HG02623 (cell line): ENCODE data around the gene TTC16.

Source experiments
- ATAC-seq: cut with Tn5 transposase; IDR thresholded peaks from one replicate; pipeline ENCODE4 v1.9.1; 2021; ENCODE audit warnings: moderate library complexity; ENCODE audit not compliant: unreplicated experiment

Gene TTC16

GRCh38 chr9:127698386-127698785 lies 17.5 kb upstream of the TTC16 start:
- no peak for ATAC-seq

GRCh38 chr9:127698985-127699670 lies 16.8 kb upstream of the TTC16 start:
- ATAC-seq: peak; percentile 78

- no peak for ATAC-seq
These were observed 15.7 kb upstream of the TTC16 start for GRCh38 chr9:127700140-127700539.

DNA sequence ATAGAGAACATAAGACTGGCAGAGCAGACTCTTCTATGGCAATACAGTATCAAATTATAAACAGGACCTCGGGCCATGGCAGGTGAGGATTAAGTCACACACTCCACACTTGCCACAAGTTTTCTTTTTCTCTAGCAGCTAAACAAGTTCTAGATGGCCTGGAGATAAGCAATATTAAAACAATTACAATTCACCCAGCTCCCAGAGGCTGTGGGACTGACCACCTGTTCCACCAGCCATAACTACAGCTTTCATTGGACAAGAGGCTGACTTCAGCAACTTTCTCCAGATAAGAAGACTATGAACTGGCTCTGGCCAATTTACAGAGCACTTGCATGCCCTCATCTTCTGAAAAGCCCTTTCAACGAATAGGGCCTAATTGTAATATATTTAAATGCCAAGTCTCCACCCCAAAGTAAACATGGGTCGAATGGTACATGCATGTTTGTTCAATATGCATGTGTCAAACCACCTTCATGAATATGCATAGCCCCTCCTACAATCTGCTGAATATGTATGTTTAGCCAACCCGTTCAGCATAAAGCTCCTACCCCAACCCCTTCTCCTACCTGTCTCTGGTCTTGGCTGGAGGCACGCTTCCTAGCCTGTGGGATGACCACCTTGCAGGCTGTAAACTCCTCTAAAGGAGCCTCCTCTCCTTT lies 15.2 kb upstream of the TTC16 start:
- ATAC-seq: no peak

DNA sequence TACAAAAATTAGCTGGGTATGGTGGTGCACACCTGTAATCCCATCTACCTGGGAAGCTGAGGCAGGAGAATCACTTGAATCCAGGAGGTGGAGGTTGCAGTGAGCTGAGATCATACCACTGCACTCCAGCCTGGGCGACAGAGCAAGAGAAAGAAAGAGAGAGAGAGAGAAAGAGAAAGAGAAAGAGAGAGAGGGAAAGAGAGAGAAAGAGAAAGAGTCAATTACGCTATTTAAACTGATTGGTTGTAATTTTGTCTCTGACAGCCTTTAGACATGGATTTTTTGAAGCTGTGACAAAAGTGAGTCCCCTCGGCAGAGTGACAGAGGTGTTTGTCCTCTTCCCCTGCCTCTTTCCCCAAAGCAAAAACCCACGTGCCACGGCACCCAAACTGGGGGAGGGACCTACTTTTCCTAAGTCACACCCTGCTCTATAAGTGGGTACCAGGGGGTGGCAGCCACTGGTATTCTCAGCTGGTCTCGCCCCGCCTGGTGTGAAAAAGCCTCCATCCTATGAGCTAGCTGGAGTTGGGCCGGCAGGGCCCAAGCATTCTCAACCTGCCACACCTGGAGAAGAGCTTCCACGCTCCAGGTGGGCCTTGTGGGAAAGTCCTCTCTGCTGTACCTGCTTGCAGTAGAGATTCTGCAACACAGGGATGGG lies 12.5 kb upstream of the TTC16 start:
- ATAC-seq: no peak

DNA sequence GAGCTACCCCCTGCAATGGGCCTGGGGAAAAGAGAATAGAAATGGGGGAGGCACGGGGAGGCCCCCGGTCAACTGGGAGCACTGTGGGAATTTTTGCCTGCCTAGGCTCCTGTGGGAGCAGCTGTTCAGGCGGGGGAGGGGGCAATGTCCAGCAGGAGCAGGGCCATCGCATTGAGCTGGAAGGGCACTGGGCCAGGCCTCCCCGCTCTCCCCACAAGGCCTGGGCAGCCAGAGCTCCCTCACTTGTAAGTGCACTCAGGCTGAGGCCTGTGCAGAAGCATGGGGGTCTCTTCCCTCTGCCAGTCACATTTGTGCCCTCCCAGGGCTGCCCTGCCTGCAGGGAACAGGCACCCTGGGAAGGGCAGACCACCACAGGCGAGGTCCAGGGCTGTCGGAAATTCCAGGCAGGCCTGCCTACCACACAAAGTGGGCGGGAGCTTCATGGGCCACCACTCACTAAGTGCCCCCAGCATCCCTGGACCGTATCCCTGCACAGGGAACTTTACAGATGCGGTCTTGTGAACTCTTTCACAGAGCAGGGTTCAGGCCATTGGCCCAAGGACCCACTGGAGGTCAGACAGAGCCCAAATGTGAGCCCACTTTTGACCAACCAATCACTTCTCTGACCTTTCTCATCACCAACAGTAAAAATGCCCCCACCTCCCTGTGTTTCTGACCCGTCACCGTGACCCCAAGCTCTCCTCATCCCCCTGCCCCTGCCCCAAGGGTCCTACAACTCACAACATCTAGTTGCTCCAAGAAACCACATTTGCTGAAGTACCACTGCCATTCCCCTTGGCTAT lies 10.1 kb upstream of the TTC16 start:
- no peak for ATAC-seq

DNA sequence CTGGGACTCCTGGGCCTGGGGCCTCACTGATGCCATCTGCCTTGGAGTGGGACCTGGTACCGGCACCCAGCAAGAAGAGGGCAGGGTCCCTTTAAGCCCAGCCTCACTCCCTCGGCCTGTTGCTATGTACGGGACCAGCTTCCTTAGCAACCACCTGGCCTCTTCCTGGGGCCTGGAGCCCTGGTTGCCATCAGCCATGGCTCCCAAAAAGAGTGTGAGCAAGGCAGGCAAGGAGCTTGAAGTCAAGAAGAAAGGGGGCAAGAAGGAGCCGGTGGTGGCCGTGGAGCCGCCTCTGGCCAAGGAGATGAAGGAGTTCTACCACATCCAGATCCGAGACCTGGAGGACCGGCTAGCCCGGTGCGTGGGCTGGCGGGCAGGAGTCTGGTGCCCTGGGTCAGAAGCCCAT lies 9.0 kb upstream of the TTC16 start, which contains the start of gene CFAP157:
CFAP157 (plus strand) TSS at position 153 of the 406 bp plus-strand sequence; CDS start at position 197, 44 bp downstream.
- no peak for ATAC-seq

DNA sequence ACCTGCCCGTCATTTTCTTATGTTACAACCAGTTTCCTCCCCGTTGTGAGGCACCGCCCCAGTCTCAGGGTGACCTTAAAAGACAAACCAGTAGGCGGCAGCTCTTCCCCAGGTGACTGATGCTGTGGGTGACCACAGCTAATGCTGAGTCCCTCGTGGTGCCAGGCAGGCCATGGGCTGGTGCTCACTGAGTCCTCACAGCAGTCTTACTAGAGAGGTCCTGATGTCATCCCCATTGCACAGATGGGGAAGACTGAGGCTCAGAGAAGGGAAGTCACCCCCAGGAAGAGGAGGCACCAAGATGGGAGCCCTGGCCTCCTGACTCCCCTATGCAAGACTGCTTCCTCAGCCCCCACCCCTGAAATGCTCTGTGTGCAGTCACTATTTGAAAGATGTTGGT lies 8.1 kb upstream of the TTC16 start:
- ATAC-seq: no peak

GRCh38 chr9:127708952-127709587 lies 6.8 kb upstream of the TTC16 start:
- no peak for ATAC-seq

- no peak for ATAC-seq
These were observed 5.6 kb upstream of the TTC16 start for GRCh38 chr9:127710204-127710783.

- no peak for ATAC-seq
These were observed 4.6 kb upstream of the TTC16 start for GRCh38 chr9:127711226-127711701.

DNA sequence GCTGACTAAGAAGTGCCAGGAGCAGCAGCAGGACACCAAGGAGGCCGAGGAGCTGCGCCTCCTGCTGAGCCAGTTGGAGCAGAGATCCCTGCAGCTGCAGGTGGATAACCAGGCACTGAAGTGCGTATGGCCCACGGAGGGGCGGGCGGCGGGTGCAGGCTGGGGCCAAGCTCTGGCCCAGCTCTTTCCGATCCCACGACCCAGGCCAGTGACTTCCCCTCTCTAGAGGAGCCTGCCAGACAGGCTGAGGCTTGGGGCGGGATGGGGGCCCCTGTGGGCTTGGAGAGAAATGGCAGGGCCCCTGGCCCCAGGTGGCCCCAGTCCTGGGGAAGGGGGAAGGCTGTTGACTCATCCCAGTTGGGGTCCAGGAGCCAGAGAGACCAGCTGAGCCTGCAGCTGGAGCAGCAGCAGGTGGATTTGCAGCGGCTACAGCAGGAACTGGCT lies 4.0 kb upstream of the TTC16 start:
- no peak for ATAC-seq

DNA sequence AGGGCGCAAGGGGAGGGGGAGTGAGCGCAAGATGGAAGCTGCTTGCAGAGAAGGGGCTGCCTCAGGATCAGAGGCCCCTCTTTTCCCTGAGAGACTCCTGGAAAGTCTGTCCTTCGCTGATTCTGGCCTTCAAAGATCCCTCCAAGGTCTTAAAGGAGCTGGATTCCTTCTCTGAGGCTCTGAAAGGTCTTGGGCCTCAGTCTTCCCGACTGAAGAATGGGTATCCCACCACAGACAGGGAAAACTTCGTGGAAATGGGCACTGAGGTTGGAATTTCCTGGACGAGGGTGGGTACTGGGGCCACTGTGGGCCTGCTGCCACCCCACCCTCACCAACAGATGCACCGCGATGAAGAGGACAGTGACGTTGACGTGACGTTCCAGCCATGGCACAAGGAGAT lies 3.5 kb upstream of the TTC16 start:
- ATAC-seq: no peak

DNA sequence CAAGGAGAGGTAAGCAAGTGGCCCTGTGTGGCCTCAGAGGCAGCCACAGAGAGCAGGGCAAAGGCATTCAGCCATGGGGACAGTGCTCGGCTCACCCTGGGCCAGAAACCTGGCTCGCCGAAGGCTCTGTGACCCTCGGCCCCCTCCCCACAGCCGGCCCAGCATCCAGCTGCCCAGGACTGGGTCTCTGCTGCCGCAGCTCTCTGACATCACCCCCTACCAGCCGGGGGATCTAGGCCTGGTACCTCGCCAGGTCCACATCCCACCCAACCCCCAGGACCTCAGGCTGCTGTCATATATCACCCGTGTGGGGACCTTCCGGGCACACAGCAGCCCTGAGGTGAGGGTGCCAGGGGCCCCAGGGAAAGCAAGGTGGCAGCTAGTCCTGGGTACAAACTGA lies 3.0 kb upstream of the TTC16 start:
- no peak for ATAC-seq

DNA sequence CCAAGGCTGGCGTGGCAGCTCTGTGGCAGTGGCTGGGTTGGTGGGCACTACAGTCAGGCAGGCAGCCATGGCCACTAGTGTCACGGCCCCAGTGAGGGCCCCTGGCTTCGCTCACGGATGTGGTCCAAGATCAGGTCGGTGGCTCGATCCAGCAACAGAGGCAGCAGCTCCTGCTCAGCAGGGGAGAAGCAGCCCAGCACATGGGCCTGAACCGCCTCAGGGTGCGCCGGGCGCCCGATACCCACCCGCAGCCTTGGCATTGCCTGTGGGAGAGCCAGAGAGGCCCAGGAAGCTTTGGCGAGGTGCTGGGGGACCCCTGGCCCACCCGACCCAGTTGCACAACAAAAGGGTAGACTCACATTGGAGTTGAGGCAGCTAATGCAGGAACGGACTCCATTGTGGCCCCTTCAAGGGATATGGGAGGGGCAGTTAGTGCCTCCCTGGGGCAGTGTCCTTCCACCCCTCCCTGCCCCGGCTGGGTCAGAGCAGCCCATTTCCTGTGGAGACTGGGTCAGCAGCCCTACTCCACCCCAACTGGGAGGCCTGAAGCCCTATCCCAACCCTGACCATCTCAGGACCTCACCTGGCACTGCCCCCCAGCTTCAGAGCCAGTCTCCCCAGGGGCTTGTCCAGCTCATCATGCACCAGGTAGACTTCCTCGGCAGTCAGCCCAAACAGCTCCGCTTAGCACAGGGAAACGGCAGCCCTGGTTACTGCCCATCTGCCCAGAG lies 1.7 kb upstream of the TTC16 start:
- no peak for ATAC-seq

- no peak for ATAC-seq
These were observed 869 bp upstream of the TTC16 start for GRCh38 chr9:127714951-127715469.

GRCh38 chr9:127716412-127716811 lies 533 bp downstream of the TTC16 start:
- ATAC-seq: no peak

DNA sequence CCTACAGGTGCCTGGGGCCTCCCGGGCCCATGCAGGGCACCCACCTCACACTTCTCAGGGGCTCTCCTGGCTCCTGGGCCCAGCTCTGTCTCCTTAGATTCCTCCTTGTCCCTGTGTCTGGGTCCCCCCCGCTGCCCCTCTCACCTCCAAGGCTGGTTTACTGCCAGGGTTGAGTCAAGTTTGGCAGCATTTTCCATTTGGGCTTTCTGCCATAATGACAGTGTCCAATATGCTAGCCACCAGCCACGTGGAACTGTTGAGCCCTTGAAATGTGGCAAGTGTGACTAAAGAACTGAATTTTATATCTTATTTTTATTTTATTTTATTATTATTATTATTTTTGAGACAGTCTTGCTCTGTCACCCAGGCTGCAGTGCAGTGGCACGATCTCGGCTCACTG lies 1.9 kb downstream of the TTC16 start:
- ATAC-seq: no peak
